ENCODE results near the gene CEP112. TPM values are rescaled to one million over a fixed set of nuclear protein-coding genes. Genes with fewer than 3 reads are reported as not detected.
"Not testable (repeated sequence)": the region's sequence is repeated elsewhere in the genome, so short reads cannot be mapped to it uniquely, and the experiment has no call there.

CEP112 gene
- total RNA-seq, 6 experiments from 2014 or later: 5.3 to 7.7 (median 6.9) TPM

GRCh38 chr17:65811043-65811442 is 380.9 kb downstream of the CEP112 start:
- H3K4me1 Mint-ChIP-seq (ENCODE audit: low read depth): no peaks in the 10 kb centered on the region
- H3K4me3 Mint-ChIP-seq: no peak overlapping the region
- H3K27me3 Mint-ChIP-seq (ENCODE audit: insufficient read depth): peaks cover 2% of the 10 kb centered on the region; the same call in 1 of the 2 replicates
- no peak for DNase-seq
- H3K27ac Mint-ChIP-seq: no peak overlapping the region
- TF ChIP-seq, protein P1, sequence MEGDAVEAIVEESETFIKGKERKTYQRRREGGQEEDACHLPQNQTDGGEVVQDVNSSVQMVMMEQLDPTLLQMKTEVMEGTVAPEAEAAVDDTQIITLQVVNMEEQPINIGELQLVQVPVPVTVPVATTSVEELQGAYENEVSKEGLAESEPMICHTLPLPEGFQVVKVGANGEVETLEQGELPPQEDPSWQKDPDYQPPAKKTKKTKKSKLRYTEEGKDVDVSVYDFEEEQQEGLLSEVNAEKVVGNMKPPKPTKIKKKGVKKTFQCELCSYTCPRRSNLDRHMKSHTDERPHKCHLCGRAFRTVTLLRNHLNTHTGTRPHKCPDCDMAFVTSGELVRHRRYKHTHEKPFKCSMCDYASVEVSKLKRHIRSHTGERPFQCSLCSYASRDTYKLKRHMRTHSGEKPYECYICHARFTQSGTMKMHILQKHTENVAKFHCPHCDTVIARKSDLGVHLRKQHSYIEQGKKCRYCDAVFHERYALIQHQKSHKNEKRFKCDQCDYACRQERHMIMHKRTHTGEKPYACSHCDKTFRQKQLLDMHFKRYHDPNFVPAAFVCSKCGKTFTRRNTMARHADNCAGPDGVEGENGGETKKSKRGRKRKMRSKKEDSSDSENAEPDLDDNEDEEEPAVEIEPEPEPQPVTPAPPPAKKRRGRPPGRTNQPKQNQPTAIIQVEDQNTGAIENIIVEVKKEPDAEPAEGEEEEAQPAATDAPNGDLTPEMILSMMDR (IDR thresholded peaks at IDR 0.05): no peak
- H3K36me3 Mint-ChIP-seq (ENCODE audit: low read depth): peaks cover 20% of the 10 kb centered on the region
- peaks cover 19% of the 10 kb centered on the region for H3K9me3 Mint-ChIP-seq

DNA sequence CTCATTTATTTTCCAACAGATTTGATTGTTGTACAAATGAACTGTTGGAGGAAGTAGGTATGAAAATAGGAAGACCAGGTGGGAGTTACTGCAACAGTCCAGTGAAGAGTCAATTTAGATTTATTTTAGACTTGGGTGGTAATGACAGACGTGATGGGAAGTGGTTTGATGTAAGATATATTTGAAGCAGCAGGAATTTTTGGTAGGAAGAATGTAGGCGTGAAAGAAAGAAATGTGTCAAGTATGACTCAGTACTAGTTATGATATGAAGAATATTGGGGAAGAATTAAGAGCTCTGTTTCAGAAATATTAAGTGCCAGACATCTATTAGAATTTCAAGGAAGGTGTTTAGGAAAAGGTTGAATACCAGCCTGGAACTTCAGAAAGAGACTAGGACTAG is 382.6 kb downstream of the CEP112 start:
- Mint-ChIP-seq H3K27ac (no peak overlapping the region), H3K4me1 (ENCODE audit: low read depth) (no peaks in the 10 kb centered on the region), H3K4me3 (no peak overlapping the region), H3K27me3 (ENCODE audit: insufficient read depth) (peaks cover 2% of the 10 kb centered on the region; the same call in 1 of the 2 replicates), H3K36me3 (ENCODE audit: low read depth) (peaks cover 20% of the 10 kb centered on the region), H3K9me3 (peaks cover 19% of the 10 kb centered on the region)
- DNase-seq: no peak
- TF ChIP-seq, protein P1 (IDR thresholded peaks at IDR 0.05): no peak

DNA sequence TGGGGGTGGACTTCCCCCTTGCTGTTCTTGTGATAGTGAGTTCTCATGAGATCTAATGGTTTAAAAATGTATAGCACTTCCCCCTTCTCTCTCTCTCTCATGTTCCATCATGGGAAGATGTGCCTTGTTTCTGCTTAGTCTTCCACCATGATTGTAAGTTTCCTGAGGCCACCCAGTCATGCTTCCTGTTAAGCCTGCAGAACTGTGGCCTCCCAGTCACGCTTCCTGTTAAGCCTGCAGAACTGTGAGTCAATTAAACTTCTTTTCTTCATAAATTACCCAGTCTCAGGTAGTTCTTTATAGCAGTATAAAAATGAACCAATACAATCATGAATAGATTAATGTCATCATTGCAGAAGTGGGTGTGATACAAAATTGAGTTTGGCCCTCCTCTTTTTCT is 383.4 kb downstream of the CEP112 start:
- not testable (repeated sequence) for H3K27me3 Mint-ChIP-seq (ENCODE audit: insufficient read depth); H3K4me3 Mint-ChIP-seq; DNase-seq; H3K27ac Mint-ChIP-seq; H3K4me1 Mint-ChIP-seq (ENCODE audit: low read depth)
- peaks cover 20% of the 10 kb centered on the region for H3K36me3 Mint-ChIP-seq (ENCODE audit: low read depth)
- peaks cover 19% of the 10 kb centered on the region for H3K9me3 Mint-ChIP-seq

DNA sequence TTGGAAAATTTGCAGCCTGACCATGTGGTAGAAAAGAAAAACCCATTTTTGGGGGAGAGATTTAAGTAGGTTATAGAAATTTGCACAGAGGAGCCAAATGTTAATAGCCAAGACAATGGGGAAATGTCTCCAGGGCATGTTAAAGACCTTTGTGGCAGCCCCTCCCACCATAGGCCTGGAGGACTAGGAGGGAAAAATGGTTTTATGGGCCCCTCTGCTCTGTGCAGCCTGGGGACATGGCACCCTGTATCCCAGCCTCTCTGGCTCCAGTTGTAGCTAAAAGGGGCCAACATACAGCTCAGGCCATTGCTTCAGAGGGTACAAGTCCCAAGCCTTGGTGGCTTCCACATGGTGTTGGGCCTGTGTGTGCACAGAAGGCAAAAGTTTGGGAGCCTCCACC is 384.6 kb downstream of the CEP112 start:
- Mint-ChIP-seq H3K27ac (no peak overlapping the region), H3K9me3 (peaks cover 26% of the 10 kb centered on the region), H3K36me3 (ENCODE audit: low read depth) (peaks cover 26% of the 10 kb centered on the region), H3K4me3 (no peak overlapping the region), H3K4me1 (ENCODE audit: low read depth) (no peaks in the 10 kb centered on the region), H3K27me3 (ENCODE audit: insufficient read depth) (no peaks in the 10 kb centered on the region)
- TF ChIP-seq, protein P1 (IDR thresholded peaks at IDR 0.05): no peak
- no peak for DNase-seq

DNA sequence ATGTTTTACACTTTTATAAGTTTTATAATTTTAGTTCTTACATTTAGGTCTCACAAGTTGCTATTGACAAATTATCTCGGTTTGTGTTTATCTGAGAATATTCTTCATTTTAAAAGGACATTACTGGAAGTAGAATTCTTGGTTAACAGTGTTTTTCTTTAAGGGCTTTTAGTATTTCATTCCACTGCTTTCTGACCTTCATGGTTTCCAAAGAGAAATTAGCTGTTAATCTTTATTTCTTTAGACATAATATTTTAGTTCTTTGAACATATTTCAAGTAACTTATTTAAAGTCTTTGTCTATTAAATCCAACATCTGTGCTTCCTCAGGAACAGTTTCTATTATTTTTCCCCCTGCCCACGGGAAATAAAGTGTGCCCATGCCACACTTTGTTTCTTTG is 390.4 kb downstream of the CEP112 start:
- Mint-ChIP-seq H3K9me3 (peaks cover 24% of the 10 kb centered on the region), H3K27me3 (ENCODE audit: insufficient read depth) (no peaks in the 10 kb centered on the region)
- DNase-seq: no peak

GRCh38 chr17:65800655-65801054 is 391.3 kb downstream of the CEP112 start:
- H3K9me3 Mint-ChIP-seq: peaks cover 24% of the 10 kb centered on the region
- H3K4me1 Mint-ChIP-seq (ENCODE audit: low read depth): no peaks in the 10 kb centered on the region
- no peak overlapping the region for H3K4me3 Mint-ChIP-seq
- TF ChIP-seq, protein P1 (IDR thresholded peaks at IDR 0.05): no peak
- no peak overlapping the region for H3K27ac Mint-ChIP-seq
- no peak for DNase-seq
- H3K36me3 Mint-ChIP-seq (ENCODE audit: low read depth): peaks cover 16% of the 10 kb centered on the region
- no peaks in the 10 kb centered on the region for H3K27me3 Mint-ChIP-seq (ENCODE audit: insufficient read depth)

More for the DNA sequence above, 390.4 kb downstream of the CEP112 start:
- TF ChIP-seq, protein P1 (IDR thresholded peaks at IDR 0.05): no peak
- Mint-ChIP-seq H3K4me1 (ENCODE audit: low read depth) (no peaks in the 10 kb centered on the region), H3K27ac (no peak overlapping the region), H3K36me3 (ENCODE audit: low read depth) (peaks cover 17% of the 10 kb centered on the region), H3K4me3 (no peak overlapping the region)

Measured in HFFc6 (cell line).